SKM-1 treated with dmso at 0.1 percent for 144 hours (cell line): ENCODE data around the gene SPIRE1.

Source experiments
- DNase-seq: peaks from one replicate; lab custom pipeline; 2025; ENCODE audit not compliant: unreplicated experiment; lab: John Stamatoyannopoulos, UW

SPIRE1 gene

GRCh38 chr18:12657684-12658425, at the start of gene SPIRE1:
Gene SPIRE1 (minus strand): TSS chr18:12658107. CDS start chr18:12657866, 241 bp downstream.
- DNase-seq = peak; percentile 23

GRCh38 chr18:12703664-12704063, 45.8 kb upstream of the SPIRE1 start:
- DNase-seq = no peak

GRCh38 chr18:12703096-12703567, 45.2 kb upstream of the SPIRE1 start:
- DNase-seq = no peak

GRCh38 chr18:12702221-12703095, 44.6 kb upstream of the SPIRE1 start, which contains the start of the genes CEP76 and PSMG2:
Gene CEP76 (minus strand): TSS chr18:12702723. CDS start chr18:12702548, 175 bp downstream.
Gene PSMG2 (plus strand): TSS chr18:12703042. CDS start chr18:12703108, 66 bp downstream.
- DNase-seq = peak; percentile 80

- no peak for DNase-seq
These were observed 43.3 kb upstream of the SPIRE1 start for GRCh38 chr18:12701161-12701560.

- no peak for DNase-seq
These were observed 41.8 kb upstream of the SPIRE1 start for GRCh38 chr18:12699747-12700146.

- no peak for DNase-seq
These were observed 36.1 kb upstream of the SPIRE1 start for GRCh38 chr18:12694032-12694431.

- DNase-seq = no peak
These were observed 34.3 kb upstream of the SPIRE1 start for GRCh38 chr18:12692206-12692605.

GRCh38 chr18:12689256-12689850, 31.4 kb upstream of the SPIRE1 start:
- no peak for DNase-seq

- no peak for DNase-seq
These were observed 28.2 kb upstream of the SPIRE1 start for GRCh38 chr18:12686100-12686499.

GRCh38 chr18:12679183-12679786, 21.4 kb upstream of the SPIRE1 start:
- no peak for DNase-seq

- no peak for DNase-seq
These were observed 10.1 kb upstream of the SPIRE1 start for GRCh38 chr18:12668041-12668440.

GRCh38 chr18:12659904-12660605, 2.1 kb upstream of the SPIRE1 start:
- peak; percentile 40 for DNase-seq

- no peak for DNase-seq
These were observed 675 bp upstream of the SPIRE1 start for GRCh38 chr18:12658426-12659138.

GRCh38 chr18:12656938-12657683, 796 bp downstream of the SPIRE1 start:
- no peak for DNase-seq

GRCh38 chr18:12656605-12656937, 1.3 kb downstream of the SPIRE1 start:
- DNase-seq = no peak

GRCh38 chr18:12654971-12655370, 2.9 kb downstream of the SPIRE1 start:
- no peak for DNase-seq

- DNase-seq = no peak
These were observed 5.0 kb downstream of the SPIRE1 start for GRCh38 chr18:12652861-12653401.

GRCh38 chr18:12651651-12652050, 6.3 kb downstream of the SPIRE1 start:
- DNase-seq = no peak
